Fibroblast of lung (primary cell): ENCODE results near the gene TH. TPM values are rescaled to one million over a fixed set of nuclear protein-coding genes. Genes with fewer than 3 reads are reported as not detected.

Experiments
- DNase-seq, 2 donors: peaks; one replicate each; pipeline versions ENCODE4 v3.0.0 to v3.0.0-alpha.2; 2010; ENCODE audit warnings: low read depth in 2 of 2
- H2AFZ ChIP-seq: 2 replicates; pipeline ENCODE4 v1.5.1; 2012; ENCODE audit warnings: low read length, control low read depth, inconsistent platforms
- H3K27ac ChIP-seq: 2 replicates; pipeline ENCODE4 v1.5.1; 2011; ENCODE audit warnings: low read length, control low read depth; ENCODE audit not compliant: insufficient read depth
- H3K27me3 ChIP-seq: 2 replicates; pipeline ENCODE4 v1.5.1; 2011; ENCODE audit warnings: mild to moderate bottlenecking, low read length; ENCODE audit not compliant: control insufficient read depth, insufficient read depth
- H3K36me3 ChIP-seq: 2 replicates; pipeline ENCODE4 v1.5.1; 2011; ENCODE audit warnings: low read length; ENCODE audit not compliant: control insufficient read depth, insufficient read depth
- H3K4me1 ChIP-seq: 2 replicates; pipeline ENCODE4 v1.5.1; 2011; ENCODE audit warnings: low read length; ENCODE audit not compliant: control insufficient read depth, insufficient read depth; ENCODE audit errors: extremely low read depth
- H3K4me2 ChIP-seq: 2 replicates; pipeline ENCODE4 v1.5.1; 2011; ENCODE audit warnings: low read length, control low read depth; ENCODE audit not compliant: insufficient read depth; ENCODE audit errors: extremely low read depth
- H3K4me3 ChIP-seq, 4 experiments: fragments of 200-600 bp in 1 of 4; sonication (generic) in 1 of 4; replicated peaks in 1 of 4; 2 replicates each; pipeline ENCODE4 v1.5.1; 2011 to 2016; ENCODE audit warnings: low read length in 4 of 4, low read depth in 3 of 4, mild to moderate bottlenecking in 3 of 4, control low read depth in 2 of 4, inconsistent platforms in 1 of 4, mixed read lengths in 1 of 4; ENCODE audit not compliant: insufficient read depth in 1 of 4; ENCODE audit errors: control extremely low read depth in 1 of 4
- H3K79me2 ChIP-seq: 2 replicates; pipeline ENCODE4 v1.5.1; 2012; ENCODE audit warnings: mild to moderate bottlenecking, low read length, inconsistent platforms; ENCODE audit not compliant: control insufficient read depth, insufficient read depth
- H3K9ac ChIP-seq: 2 replicates; pipeline ENCODE4 v1.5.1; 2011; ENCODE audit warnings: mild to moderate bottlenecking, low read length, control low read depth; ENCODE audit not compliant: insufficient read depth
- H3K9me3 ChIP-seq: 2 replicates; pipeline ENCODE4 v1.5.1; 2012; ENCODE audit warnings: low read depth, low read length; ENCODE audit not compliant: control insufficient read depth, insufficient read depth
- H4K20me1 ChIP-seq: 2 replicates; pipeline ENCODE4 v1.5.1; 2011; ENCODE audit warnings: low read length; ENCODE audit not compliant: control insufficient read depth, insufficient read depth; ENCODE audit errors: extremely low read depth
- EZH2 ChIP-seq: IDR thresholded peaks from 2 replicates; pipeline ENCODE4 v1.5.1; 2012; ENCODE audit warnings: low read length, control low read depth, mild to moderate bottlenecking; ENCODE audit errors: missing control alignments
- polyA plus RNA-seq, 2 donors: library from polyadenylated mRNA; depleted of rRNA in 1 of 2; stranded (reverse) in 1 of 2; unstranded in 1 of 2; fragments of >200 nt; gene quantifications; 2 replicates each; pipeline ENCODE4 v1.2.1, GENCODE V29; 2011 to 2012; ENCODE audit warnings: missing spikeins in 1 of 2
- total RNA-seq: library from RNA; depleted of rRNA; stranded (reverse); fragments of >200 nt; gene quantifications from 2 replicates; pipeline ENCODE4 v1.2.1, GENCODE V29; 2014
- TF ChIP-seq, protein P1 (sequence below), 2 donors: IDR thresholded peaks in 1 of 2; conservative IDR thresholded peaks in 1 of 2; 1 replicate in 1 of 2; 2 replicates in 1 of 2; pipeline ENCODE4 v1.5.1; 2011 to 2012; ENCODE audit warnings: low read length in 2 of 2, control low read depth in 1 of 2, inconsistent platforms in 1 of 2, low read depth in 1 of 2, mild to moderate bottlenecking in 1 of 2

Gene TH
- total and polyA plus RNA-seq, 2 donors (not counting 1 experiment from before 2014, with no cell fraction given) = 0.17 TPM; not detected in 1

DNA sequence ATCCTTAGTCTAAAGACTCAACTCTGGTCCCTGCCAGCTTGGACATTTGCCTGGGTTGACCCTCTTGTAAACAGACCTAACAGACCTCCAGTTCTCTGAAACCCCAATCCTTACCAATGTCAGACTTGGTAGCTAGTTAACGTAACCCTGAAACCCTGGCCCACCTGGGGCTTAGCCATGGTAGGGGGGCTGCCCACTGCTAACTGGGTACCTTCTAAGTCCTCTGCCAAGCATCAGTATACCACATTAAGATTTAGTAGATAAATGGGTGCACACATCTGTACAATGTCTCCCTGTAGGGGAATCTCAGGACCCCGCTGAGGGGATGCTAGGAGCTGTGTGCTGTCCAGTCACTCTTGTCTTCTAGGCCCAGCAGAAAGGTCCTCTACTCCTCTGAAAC lies 29.9 kb upstream of the TH start:
- H3K4me1 ChIP-seq = no peaks in the 10 kb centered on the region
- H3K36me3 ChIP-seq = no peaks in the 10 kb centered on the region
- H3K9ac ChIP-seq = no peak overlapping the region
- H2AFZ ChIP-seq = no peak overlapping the region
- no peak overlapping the region for H3K4me3 ChIP-seq
- no peaks in the 10 kb centered on the region for H4K20me1 ChIP-seq
- H3K79me2 ChIP-seq = no peaks in the 10 kb centered on the region
- H3K4me2 ChIP-seq = no peak overlapping the region
- no peaks in the 10 kb centered on the region for H3K27me3 ChIP-seq
- no peaks in the 10 kb centered on the region for H3K9me3 ChIP-seq
- DNase-seq = no peak
- H3K27ac ChIP-seq = no peak overlapping the region
- TF ChIP-seq, protein P1, sequence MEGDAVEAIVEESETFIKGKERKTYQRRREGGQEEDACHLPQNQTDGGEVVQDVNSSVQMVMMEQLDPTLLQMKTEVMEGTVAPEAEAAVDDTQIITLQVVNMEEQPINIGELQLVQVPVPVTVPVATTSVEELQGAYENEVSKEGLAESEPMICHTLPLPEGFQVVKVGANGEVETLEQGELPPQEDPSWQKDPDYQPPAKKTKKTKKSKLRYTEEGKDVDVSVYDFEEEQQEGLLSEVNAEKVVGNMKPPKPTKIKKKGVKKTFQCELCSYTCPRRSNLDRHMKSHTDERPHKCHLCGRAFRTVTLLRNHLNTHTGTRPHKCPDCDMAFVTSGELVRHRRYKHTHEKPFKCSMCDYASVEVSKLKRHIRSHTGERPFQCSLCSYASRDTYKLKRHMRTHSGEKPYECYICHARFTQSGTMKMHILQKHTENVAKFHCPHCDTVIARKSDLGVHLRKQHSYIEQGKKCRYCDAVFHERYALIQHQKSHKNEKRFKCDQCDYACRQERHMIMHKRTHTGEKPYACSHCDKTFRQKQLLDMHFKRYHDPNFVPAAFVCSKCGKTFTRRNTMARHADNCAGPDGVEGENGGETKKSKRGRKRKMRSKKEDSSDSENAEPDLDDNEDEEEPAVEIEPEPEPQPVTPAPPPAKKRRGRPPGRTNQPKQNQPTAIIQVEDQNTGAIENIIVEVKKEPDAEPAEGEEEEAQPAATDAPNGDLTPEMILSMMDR (conservative IDR thresholded peaks at IDR 0.05 in 1 of 2, IDR thresholded peaks at IDR 0.05 in 1 of 2; ENCODE audit: low read depth in 1 of 2, low read length in 2 of 2) = no peak
- no peak for TF ChIP-seq EZH2

DNA sequence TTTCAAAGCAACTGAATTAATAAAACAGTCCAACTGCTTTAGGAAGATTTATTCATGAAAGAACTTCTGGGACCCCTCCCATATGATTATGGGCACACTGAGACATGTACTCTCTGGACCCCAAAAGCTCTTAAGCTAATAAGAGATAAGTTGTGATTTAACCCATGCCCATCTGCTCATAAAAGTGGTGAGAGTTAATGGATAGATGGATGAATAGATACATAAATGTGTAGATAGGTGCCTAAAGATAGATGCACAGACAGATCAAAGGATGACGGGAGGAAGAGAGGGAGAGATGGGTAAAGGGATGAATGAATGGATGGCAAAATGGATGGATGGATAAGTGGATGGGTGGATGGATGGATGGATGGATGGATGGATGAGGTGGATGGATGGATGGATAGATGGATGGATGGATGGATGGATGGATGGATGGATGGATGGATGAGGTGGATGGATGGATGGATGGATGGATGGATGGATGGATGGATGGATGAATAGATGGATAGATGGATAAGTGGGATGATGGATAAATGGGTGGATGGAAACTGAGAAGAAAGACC lies 29.4 kb upstream of the TH start:
- Histone ChIP-seq H2AFZ (no peak overlapping the region), H4K20me1 (no peaks in the 10 kb centered on the region), H3K79me2 (no peaks in the 10 kb centered on the region), H3K27me3 (no peaks in the 10 kb centered on the region), H3K4me3 (no peak overlapping the region), H3K9ac (no peak overlapping the region), H3K4me1 (no peaks in the 10 kb centered on the region), H3K27ac (no peak overlapping the region), H3K9me3 (no peaks in the 10 kb centered on the region), H3K36me3 (no peaks in the 10 kb centered on the region), H3K4me2 (no peak overlapping the region)
- no peak for TF ChIP-seq EZH2
- TF ChIP-seq, protein P1 (conservative IDR thresholded peaks at IDR 0.05 in 1 of 2, IDR thresholded peaks at IDR 0.05 in 1 of 2; ENCODE audit: low read depth in 1 of 2, low read length in 2 of 2) = no peak
- no peak for DNase-seq

DNA sequence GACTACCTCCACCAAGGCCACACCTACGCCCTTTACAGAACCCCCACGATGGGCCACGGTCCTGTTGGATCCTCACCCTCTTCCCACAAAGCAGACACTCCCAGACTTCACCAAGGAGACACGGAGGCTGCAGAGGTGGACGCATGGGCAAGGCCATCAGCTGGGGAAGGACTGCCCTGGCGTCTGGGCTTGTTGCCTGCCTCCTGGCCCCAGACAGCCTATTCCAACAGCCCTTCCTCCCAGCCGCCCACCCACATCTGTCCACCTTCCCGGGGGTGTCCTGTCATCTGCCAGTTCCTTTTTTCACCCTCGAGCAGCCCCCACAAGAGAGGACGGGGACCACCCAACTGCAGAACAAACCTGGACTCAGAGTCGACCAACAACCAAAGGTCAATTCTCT lies 28.9 kb upstream of the TH start:
- Histone ChIP-seq H3K4me2 (no peak overlapping the region), H3K79me2 (no peaks in the 10 kb centered on the region), H3K4me1 (no peaks in the 10 kb centered on the region), H3K4me3 (no peak overlapping the region), H3K27me3 (no peaks in the 10 kb centered on the region), H3K9ac (no peak overlapping the region), H2AFZ (no peak overlapping the region), H4K20me1 (no peaks in the 10 kb centered on the region), H3K9me3 (no peaks in the 10 kb centered on the region), H3K27ac (no peak overlapping the region), H3K36me3 (no peaks in the 10 kb centered on the region)
- TF ChIP-seq, protein P1 (conservative IDR thresholded peaks at IDR 0.05 in 1 of 2, IDR thresholded peaks at IDR 0.05 in 1 of 2; ENCODE audit: low read depth in 1 of 2, low read length in 2 of 2) = no peak
- TF ChIP-seq EZH2 = no peak
- DNase-seq = no peak
